HL-60 (cell line): ENCODE data around the gene KCND2.

Source experiments
- GABPA ChIP-seq: IDR thresholded peaks from 2 replicates; pipeline ENCODE4 v1.6.1; 2012; ENCODE audit warnings: low read depth
- POLR2AphosphoS5 ChIP-seq: IDR thresholded peaks from 2 replicates; pipeline ENCODE4 v1.6.1; 2012; ENCODE audit warnings: low read depth
- TF ChIP-seq, protein P1 (sequence below): IDR thresholded peaks from one replicate; pipeline ENCODE4 v1.5.1; 2011; ENCODE audit warnings: low read length, control low read depth, inconsistent platforms; ENCODE audit not compliant: insufficient read depth
- TF ChIP-seq, protein P2 (sequence below): IDR thresholded peaks from 2 replicates; pipeline ENCODE4 v1.6.1; 2012; ENCODE audit warnings: low read depth; ENCODE audit not compliant: insufficient replicate concordance

- TF ChIP-seq POLR2AphosphoS5: no peak
- TF ChIP-seq, protein P1, sequence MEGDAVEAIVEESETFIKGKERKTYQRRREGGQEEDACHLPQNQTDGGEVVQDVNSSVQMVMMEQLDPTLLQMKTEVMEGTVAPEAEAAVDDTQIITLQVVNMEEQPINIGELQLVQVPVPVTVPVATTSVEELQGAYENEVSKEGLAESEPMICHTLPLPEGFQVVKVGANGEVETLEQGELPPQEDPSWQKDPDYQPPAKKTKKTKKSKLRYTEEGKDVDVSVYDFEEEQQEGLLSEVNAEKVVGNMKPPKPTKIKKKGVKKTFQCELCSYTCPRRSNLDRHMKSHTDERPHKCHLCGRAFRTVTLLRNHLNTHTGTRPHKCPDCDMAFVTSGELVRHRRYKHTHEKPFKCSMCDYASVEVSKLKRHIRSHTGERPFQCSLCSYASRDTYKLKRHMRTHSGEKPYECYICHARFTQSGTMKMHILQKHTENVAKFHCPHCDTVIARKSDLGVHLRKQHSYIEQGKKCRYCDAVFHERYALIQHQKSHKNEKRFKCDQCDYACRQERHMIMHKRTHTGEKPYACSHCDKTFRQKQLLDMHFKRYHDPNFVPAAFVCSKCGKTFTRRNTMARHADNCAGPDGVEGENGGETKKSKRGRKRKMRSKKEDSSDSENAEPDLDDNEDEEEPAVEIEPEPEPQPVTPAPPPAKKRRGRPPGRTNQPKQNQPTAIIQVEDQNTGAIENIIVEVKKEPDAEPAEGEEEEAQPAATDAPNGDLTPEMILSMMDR: no peak
- TF ChIP-seq GABPA: no peak
- TF ChIP-seq, protein P2, sequence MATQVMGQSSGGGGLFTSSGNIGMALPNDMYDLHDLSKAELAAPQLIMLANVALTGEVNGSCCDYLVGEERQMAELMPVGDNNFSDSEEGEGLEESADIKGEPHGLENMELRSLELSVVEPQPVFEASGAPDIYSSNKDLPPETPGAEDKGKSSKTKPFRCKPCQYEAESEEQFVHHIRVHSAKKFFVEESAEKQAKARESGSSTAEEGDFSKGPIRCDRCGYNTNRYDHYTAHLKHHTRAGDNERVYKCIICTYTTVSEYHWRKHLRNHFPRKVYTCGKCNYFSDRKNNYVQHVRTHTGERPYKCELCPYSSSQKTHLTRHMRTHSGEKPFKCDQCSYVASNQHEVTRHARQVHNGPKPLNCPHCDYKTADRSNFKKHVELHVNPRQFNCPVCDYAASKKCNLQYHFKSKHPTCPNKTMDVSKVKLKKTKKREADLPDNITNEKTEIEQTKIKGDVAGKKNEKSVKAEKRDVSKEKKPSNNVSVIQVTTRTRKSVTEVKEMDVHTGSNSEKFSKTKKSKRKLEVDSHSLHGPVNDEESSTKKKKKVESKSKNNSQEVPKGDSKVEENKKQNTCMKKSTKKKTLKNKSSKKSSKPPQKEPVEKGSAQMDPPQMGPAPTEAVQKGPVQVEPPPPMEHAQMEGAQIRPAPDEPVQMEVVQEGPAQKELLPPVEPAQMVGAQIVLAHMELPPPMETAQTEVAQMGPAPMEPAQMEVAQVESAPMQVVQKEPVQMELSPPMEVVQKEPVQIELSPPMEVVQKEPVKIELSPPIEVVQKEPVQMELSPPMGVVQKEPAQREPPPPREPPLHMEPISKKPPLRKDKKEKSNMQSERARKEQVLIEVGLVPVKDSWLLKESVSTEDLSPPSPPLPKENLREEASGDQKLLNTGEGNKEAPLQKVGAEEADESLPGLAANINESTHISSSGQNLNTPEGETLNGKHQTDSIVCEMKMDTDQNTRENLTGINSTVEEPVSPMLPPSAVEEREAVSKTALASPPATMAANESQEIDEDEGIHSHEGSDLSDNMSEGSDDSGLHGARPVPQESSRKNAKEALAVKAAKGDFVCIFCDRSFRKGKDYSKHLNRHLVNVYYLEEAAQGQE: no peak
These were observed 327.6 kb downstream of the KCND2 start for GRCh38 chr7:120600607-120601006.
